A549 (cell line): ENCODE measurements around the gene HOGA1.

Experiments
- CTCF ChIP-seq: fragments of >200 bp; sonication (Bioruptor Twin); formaldehyde crosslinking; IDR thresholded peaks from 3 replicates; pipeline ENCODE4 v1.5.1; 2016
- EP300 ChIP-seq, 2 experiments: fragments of >200 bp; sonication (Bioruptor Twin); formaldehyde crosslinking; IDR thresholded peaks; 2 replicates in 1 of 2; 3 replicates in 1 of 2; pipeline ENCODE4 v1.6.1; 2016 to 2017
- ESRRA ChIP-seq: fragments of 150-350 bp; IDR thresholded peaks from 2 replicates; pipeline ENCODE4 v1.6.1; 2014; ENCODE audit warnings: mild to moderate bottlenecking, low read length, borderline replicate concordance
- HOXA7 ChIP-seq: fragments of 250-450 bp; sonication (Bioruptor Pico); IDR thresholded peaks from 2 replicates; pipeline ENCODE4 v1.5.0; 2020; ENCODE audit warnings: mild to moderate bottlenecking, moderate library complexity
- JUN ChIP-seq, 2 experiments: fragments of >200 bp; sonication (Bioruptor Twin); formaldehyde crosslinking; IDR thresholded peaks; 2 replicates in 1 of 2; 3 replicates in 1 of 2; pipeline ENCODE4 v1.6.1; 2016 to 2017
- MAFK ChIP-seq: fragments of 450-650 bp; IDR thresholded peaks from 2 replicates; pipeline ENCODE4 v1.6.1; 2014; ENCODE audit not compliant: partially characterized antibody
- MAX ChIP-seq: IDR thresholded peaks from 2 replicates; pipeline ENCODE4 v1.6.1; 2012
- NFE2L2 ChIP-seq: fragments of 150-350 bp; conservative IDR thresholded peaks from 2 replicates; pipeline ENCODE4 v1.6.1; 2014; ENCODE audit warnings: low read length
- POLR2A ChIP-seq: IDR thresholded peaks from 2 replicates; pipeline ENCODE4 v1.6.1; 2012; ENCODE audit warnings: mild to moderate bottlenecking, low read length
- RAD21 ChIP-seq, 2 experiments: fragments of >200 bp in 1 of 2; sonication (Bioruptor Twin) in 1 of 2; formaldehyde crosslinking in 1 of 2; IDR thresholded peaks in 1 of 2; conservative IDR thresholded peaks in 1 of 2; 2 replicates in 1 of 2; 3 replicates in 1 of 2; pipeline ENCODE4 v1.6.1; 2012 to 2018; ENCODE audit warnings: inconsistent platforms in 1 of 2

GRCh38 chr10:97551271-97551670, 32.9 kb upstream of the HOGA1 start:
- TF ChIP-seq CTCF (no peak), POLR2A (no peak), ESRRA (no peak), RAD21 (conservative IDR thresholded peaks at IDR 0.05 in 1 of 2, IDR thresholded peaks at IDR 0.05 in 1 of 2) (no peak), EP300 (IDR thresholded peaks at IDR 0.05) (no peak), HOXA7 (CRISPR knock-in tag) (no peak), MAX (no peak), NFE2L2 (no peak), MAFK (no peak), JUN (IDR thresholded peaks at IDR 0.05) (no peak)
